ENCODE data around the gene SH2D3C. TPM values are rescaled to one million over a fixed set of nuclear protein-coding genes. Genes with fewer than 3 reads are reported as not detected.
"Not testable (repeated sequence)": the region's sequence is repeated elsewhere in the genome, so short reads cannot be mapped to it uniquely, and the experiment has no call there.

The SH2D3C gene
- total and polyA plus RNA-seq, 8 donors: 21.7 to 41.9 (median 32.6) TPM

GRCh38 chr9:127785933-127786772 lies 7.7 kb upstream of the SH2D3C start, which contains the start of gene CDK9:
TSS of gene CDK9 (plus strand) at chr9:127786034. CDS start at chr9:127786149, 115 bp downstream.
- no peaks in the 10 kb centered on the region for H3K27me3 ChIP-seq
- intact Hi-C loops (cut with DNase I): loop anchor here in 1 of 2 donors (5.0 kb wide), 1 partner anchor 136 kb away; no protein-coding TSS in a partner anchor

GRCh38 chr9:127785023-127785932 lies 6.8 kb upstream of the SH2D3C start:
- Histone ChIP-seq H3K4me1 (peaks cover 12 to 86% of the 10 kb centered on the region in 2 donors), H3K36me3 (peaks cover 0 to 35% of the 10 kb centered on the region in 2 donors), H3K27me3 (no peaks in the 10 kb centered on the region), H3K9me3 (no peaks in the 10 kb centered on the region), H3K27ac (peak overlapping the region; percentile 89 to 98), H3K4me3 (peak overlapping the region; percentile 96 to 100)
- TF ChIP-seq CTCF (IDR thresholded peaks at IDR 0.05): peak; percentile 81 to 96
- DNase-seq (peak; percentile 82 to 98 (median 90)), ATAC-seq (peak; percentile 73)
- intact Hi-C loops (cut with DNase I): loop anchor here in 1 of 2 donors (5.0 kb wide), 1 partner anchor 137 kb away; no protein-coding TSS in a partner anchor

More at GRCh38 chr9:127785933-127786772, 7.7 kb upstream of the SH2D3C start, which contains the start of gene CDK9:
- peak; percentile 83 for ATAC-seq
- H3K36me3 ChIP-seq: peaks cover 0 to 44% of the 10 kb centered on the region in 2 donors
- peak within 1 kb of the TSS; percentile 96 to 100 for H3K4me3 ChIP-seq
- TF ChIP-seq CTCF (IDR thresholded peaks at IDR 0.05): no peak
- peak; percentile 85 to 95 (median 92) for DNase-seq
- H3K27ac ChIP-seq: peak within 1 kb of the TSS; percentile 89 to 98
- peaks cover 12 to 85% of the 10 kb centered on the region in 2 donors for H3K4me1 ChIP-seq
- H3K9me3 ChIP-seq: no peaks in the 10 kb centered on the region

GRCh38 chr9:127783111-127784008 lies 4.9 kb upstream of the SH2D3C start:
- no peak for TF ChIP-seq CTCF (IDR thresholded peaks at IDR 0.05)
- intact Hi-C loops (cut with DNase I): no loop called here
- peak overlapping the region; percentile 41 to 98 for H3K27ac ChIP-seq
- DNase-seq: peak in 2 of 4 donors; percentile 75 to 93
- H3K36me3 ChIP-seq: peaks cover 0 to 16% of the 10 kb centered on the region in 2 donors
- H3K27me3 ChIP-seq: no peaks in the 10 kb centered on the region
- H3K4me1 ChIP-seq: peaks cover 12 to 86% of the 10 kb centered on the region in 2 donors
- ATAC-seq: no peak
- H3K4me3 ChIP-seq: no peak overlapping the region
- H3K9me3 ChIP-seq: no peaks in the 10 kb centered on the region

- intact Hi-C loops (cut with DNase I): no loop called here
- TF ChIP-seq CTCF (IDR thresholded peaks at IDR 0.05): no peak
- H3K27me3 ChIP-seq: no peaks in the 10 kb centered on the region
- H3K27ac ChIP-seq: peak overlapping the region in 1 of 2 donors; percentile 98
- no peak for ATAC-seq
- H3K9me3 ChIP-seq: no peaks in the 10 kb centered on the region
- H3K36me3 ChIP-seq: peaks cover 0 to under 1% of the 10 kb centered on the region in 2 donors
- DNase-seq: no peak
- no peak overlapping the region for H3K4me3 ChIP-seq
- H3K4me1 ChIP-seq: peaks cover 5 to 80% of the 10 kb centered on the region in 2 donors
These were observed 3.3 kb upstream of the SH2D3C start for GRCh38 chr9:127781806-127782205.

GRCh38 chr9:127780909-127781308 lies 2.4 kb upstream of the SH2D3C start:
- intact Hi-C loops (cut with DNase I): not testable (repeated sequence)

More at GRCh38 chr9:127780909-127781308, 2.4 kb upstream of the SH2D3C start:
- not testable (repeated sequence) for H3K27me3 ChIP-seq, ATAC-seq, H3K4me3 ChIP-seq, H3K9me3 ChIP-seq, DNase-seq, H3K36me3 ChIP-seq
- H3K4me1 ChIP-seq: peaks cover 5 to 82% of the 10 kb centered on the region in 2 donors
- H3K27ac ChIP-seq: peak overlapping the region in 1 of 2 donors; percentile 98

Measured in left lung (tissue), 10 donors.